Astrocyte of the hippocampus (primary cell): Measurements from ENCODE around the gene MUC2.

ENCODE experiments used
- DNase-seq: peaks from one replicate; pipeline ENCODE4 v3.0.0; 2011; ENCODE audit warnings: low read depth, low spot score

MUC2 gene

GRCh38 chr11:1087279-1087960 lies 12.7 kb downstream of the MUC2 start:
- DNase-seq, result no peak

- no peak for DNase-seq
Measured at GRCh38 chr11:1087961-1088926, 13.6 kb downstream of the MUC2 start.

- no peak for DNase-seq
Measured at GRCh38 chr11:1088927-1089737, 14.5 kb downstream of the MUC2 start.

GRCh38 chr11:1089738-1090599 lies 15.3 kb downstream of the MUC2 start:
- no peak for DNase-seq

- no peak for DNase-seq
Measured at GRCh38 chr11:1090600-1091331, 16.1 kb downstream of the MUC2 start.

GRCh38 chr11:1091332-1092083 lies 16.8 kb downstream of the MUC2 start:
- no peak for DNase-seq

GRCh38 chr11:1092145-1092670 lies 17.5 kb downstream of the MUC2 start:
- no peak for DNase-seq

- no peak for DNase-seq
Measured at GRCh38 chr11:1092919-1093318, 18.2 kb downstream of the MUC2 start.

GRCh38 chr11:1099519-1100355 lies 25.1 kb downstream of the MUC2 start:
- no peak for DNase-seq

GRCh38 chr11:1100417-1101245 lies 26.0 kb downstream of the MUC2 start:
- DNase-seq, result no peak

- DNase-seq, result no peak
Measured at GRCh38 chr11:1101318-1102089, 26.8 kb downstream of the MUC2 start.

- DNase-seq, result no peak
Measured at GRCh38 chr11:1102221-1102971, 27.7 kb downstream of the MUC2 start.

GRCh38 chr11:1102996-1103395 lies 28.3 kb downstream of the MUC2 start:
- no peak for DNase-seq

- no peak for DNase-seq
Measured at GRCh38 chr11:1103401-1104360, 29.0 kb downstream of the MUC2 start.
